ENCODE data around the gene SCLY. TPM values are rescaled to one million over a fixed set of nuclear protein-coding genes. Genes with fewer than 3 reads are reported as not detected.
A peak's percentile ranks its signal among the peaks of the same experiment; 100 is the strongest.
"Not testable (repeated sequence)": the region's sequence is repeated elsewhere in the genome, so short reads cannot be mapped to it uniquely, and the experiment has no call there.

Gene SCLY
- total RNA-seq, 1 donor from 2014 or later: 21.5 TPM

DNA sequence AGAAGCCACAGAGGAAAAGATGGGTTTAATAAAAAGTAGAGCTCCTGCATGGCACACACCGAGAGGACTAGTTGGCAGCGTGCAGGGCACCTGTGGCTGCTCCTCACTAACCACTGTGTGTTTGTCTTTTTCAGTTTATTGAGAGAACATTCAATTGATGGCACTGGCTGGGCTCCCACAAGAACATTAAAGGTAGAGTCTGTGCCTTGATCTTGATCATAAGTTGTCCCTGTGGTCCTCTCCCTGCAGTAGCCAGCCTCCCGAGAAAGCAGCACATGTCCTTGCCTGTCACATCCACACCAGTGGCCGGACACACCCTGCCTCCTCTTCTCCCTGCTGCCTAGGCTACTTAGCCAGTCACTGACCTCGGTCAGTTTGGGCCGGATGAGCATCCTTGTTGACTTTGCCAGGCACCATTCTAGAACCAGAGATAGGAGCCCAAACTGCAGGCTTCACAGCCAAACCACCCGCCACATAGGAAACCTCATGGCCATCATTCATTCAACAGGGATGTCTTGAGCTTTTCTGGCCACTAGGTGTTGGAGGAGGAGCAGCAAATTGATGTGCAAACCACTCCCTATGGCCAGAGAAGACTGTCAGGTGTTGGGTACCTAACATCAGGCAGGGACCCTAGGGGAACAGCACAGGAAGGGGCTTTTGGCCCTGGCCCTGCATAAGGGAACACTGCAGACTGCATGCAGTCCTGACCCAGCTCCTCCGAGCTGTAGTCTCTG is 30.2 kb upstream of the SCLY start:
- no peak overlapping the region for H3K27ac Mint-ChIP-seq
- no peaks in the 10 kb centered on the region for H3K27me3 Mint-ChIP-seq (ENCODE audit: low read depth)
- H3K9me3 Mint-ChIP-seq: no peaks in the 10 kb centered on the region
- no peaks in the 10 kb centered on the region for H3K4me1 Mint-ChIP-seq
- H3K36me3 Mint-ChIP-seq: peaks cover 30% of the 10 kb centered on the region
- no peak overlapping the region for H3K4me3 Mint-ChIP-seq
- TF ChIP-seq, protein P1, sequence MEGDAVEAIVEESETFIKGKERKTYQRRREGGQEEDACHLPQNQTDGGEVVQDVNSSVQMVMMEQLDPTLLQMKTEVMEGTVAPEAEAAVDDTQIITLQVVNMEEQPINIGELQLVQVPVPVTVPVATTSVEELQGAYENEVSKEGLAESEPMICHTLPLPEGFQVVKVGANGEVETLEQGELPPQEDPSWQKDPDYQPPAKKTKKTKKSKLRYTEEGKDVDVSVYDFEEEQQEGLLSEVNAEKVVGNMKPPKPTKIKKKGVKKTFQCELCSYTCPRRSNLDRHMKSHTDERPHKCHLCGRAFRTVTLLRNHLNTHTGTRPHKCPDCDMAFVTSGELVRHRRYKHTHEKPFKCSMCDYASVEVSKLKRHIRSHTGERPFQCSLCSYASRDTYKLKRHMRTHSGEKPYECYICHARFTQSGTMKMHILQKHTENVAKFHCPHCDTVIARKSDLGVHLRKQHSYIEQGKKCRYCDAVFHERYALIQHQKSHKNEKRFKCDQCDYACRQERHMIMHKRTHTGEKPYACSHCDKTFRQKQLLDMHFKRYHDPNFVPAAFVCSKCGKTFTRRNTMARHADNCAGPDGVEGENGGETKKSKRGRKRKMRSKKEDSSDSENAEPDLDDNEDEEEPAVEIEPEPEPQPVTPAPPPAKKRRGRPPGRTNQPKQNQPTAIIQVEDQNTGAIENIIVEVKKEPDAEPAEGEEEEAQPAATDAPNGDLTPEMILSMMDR (IDR thresholded peaks at IDR 0.05; ENCODE audit: unreplicated experiment): no peak
- DNase-seq (ENCODE audit: low spot score in 2 of 2, unreplicated experiment in 2 of 2): peak in 1 of 2 experiments; percentile 21

DNA sequence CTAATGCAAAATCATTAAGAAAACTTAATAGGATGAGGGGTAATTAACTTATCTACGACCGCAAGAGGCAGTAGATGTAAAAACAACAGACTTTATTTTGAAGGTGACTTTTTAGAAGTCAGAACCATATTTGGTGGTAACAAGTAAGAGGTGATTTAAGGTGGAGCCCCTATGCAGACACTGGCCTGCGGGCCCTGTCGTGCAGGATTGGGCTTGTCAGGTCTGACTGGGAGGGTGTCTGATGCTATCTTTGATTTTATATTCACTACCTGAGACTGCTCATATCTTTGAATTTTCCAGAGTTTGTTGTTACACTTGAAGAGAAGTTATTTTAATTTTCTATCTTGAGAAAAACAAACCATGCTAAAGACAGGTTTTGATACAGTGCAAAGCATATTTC is 29.1 kb upstream of the SCLY start:
- Mint-ChIP-seq H3K27me3 (ENCODE audit: low read depth) (no peaks in the 10 kb centered on the region), H3K4me1 (no peaks in the 10 kb centered on the region), H3K36me3 (peaks cover 28% of the 10 kb centered on the region), H3K27ac (peak overlapping the region; percentile 31), H3K4me3 (no peak overlapping the region), H3K9me3 (no peaks in the 10 kb centered on the region)
- DNase-seq (ENCODE audit: low spot score in 2 of 2, unreplicated experiment in 2 of 2): peak in 1 of 2 experiments; percentile 34
- TF ChIP-seq, protein P1 (IDR thresholded peaks at IDR 0.05; ENCODE audit: unreplicated experiment): no peak

DNA sequence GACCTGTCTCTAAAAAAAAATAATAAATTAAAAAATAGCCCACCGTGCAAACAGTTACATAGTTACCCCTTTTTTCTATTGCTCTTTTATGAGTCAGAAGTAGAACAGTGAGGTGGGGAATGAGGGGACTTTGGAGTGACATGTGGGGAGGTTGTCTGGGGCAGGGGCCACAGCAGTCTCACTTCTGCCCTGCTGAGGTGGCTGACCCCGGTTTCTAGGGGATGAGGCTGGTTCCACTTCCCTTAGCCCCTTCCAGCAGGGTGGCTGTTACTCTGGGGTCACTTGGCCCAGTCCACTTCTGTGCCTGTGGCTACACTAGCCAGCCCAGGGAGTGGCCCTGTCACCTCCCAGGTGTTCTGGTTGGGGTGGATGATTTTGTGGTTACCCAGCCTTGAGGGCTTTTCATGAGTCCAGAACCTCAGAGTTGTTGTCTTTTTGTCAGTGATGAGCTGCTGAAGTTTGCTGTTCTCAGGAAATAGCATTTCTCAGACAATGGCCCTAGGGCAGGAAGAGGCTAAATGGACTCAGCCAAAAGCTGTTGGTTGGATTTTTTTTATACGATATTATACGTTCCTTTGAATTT is 28.0 kb upstream of the SCLY start:
- Mint-ChIP-seq H3K36me3 (peaks cover 26% of the 10 kb centered on the region), H3K27ac (no peak overlapping the region), H3K9me3 (no peaks in the 10 kb centered on the region), H3K4me1 (no peaks in the 10 kb centered on the region), H3K27me3 (ENCODE audit: low read depth) (no peaks in the 10 kb centered on the region), H3K4me3 (no peak overlapping the region)
- DNase-seq (ENCODE audit: low spot score in 2 of 2, unreplicated experiment in 2 of 2): peak in 1 of 2 experiments; percentile 26
- TF ChIP-seq, protein P1 (IDR thresholded peaks at IDR 0.05; ENCODE audit: unreplicated experiment): no peak

DNA sequence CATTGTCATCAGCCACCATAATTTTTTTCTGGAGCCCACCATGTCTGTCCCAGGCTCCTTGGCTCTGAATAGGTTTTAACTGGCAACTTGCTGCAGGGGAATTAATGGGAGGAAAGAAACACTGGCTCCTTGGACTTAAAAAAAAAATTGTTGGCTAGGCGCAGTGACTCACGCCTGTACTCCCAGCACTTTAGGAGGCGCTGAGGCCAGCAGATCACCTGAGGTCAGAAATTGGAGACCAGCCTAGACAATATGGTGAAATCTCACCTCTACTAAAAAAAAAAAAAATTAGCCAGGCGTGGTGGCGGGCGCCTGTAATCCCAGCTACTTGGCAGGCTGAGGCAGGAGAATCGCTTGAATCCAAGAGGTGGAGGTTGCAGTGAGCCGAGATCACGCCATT is 26.8 kb upstream of the SCLY start:
- peaks cover 30% of the 10 kb centered on the region for H3K36me3 Mint-ChIP-seq
- not testable (repeated sequence) for H3K4me1 Mint-ChIP-seq

DNA sequence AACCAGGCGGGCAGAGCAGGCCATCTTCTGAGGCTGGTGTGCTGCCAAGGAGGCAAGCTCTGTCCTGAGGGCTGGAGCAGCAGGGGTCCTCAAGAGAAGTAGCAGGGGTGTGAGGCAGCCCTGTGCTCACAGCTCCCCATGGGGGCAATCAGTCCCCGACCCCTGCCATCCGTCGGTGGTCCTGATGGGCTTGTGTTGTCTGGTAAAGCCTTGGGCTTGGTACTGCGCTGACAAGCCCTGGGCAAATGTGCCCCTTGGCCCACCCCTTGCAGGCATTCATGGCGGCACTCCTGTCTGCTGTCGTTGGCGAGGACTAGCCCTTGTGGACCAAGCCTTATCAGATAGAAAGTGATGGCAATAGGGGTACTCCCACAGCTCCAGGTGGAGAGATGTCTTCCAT is 22.6 kb upstream of the SCLY start:
- Mint-ChIP-seq H3K4me3 (no peak overlapping the region), H3K36me3 (peaks cover 36% of the 10 kb centered on the region), H3K4me1 (no peaks in the 10 kb centered on the region), H3K9me3 (no peaks in the 10 kb centered on the region), H3K27ac (no peak overlapping the region), H3K27me3 (ENCODE audit: low read depth) (no peaks in the 10 kb centered on the region)
- peak in 1 of 2 experiments; percentile 19 for DNase-seq (ENCODE audit: low spot score in 2 of 2, unreplicated experiment in 2 of 2)
- TF ChIP-seq, protein P1 (IDR thresholded peaks at IDR 0.05; ENCODE audit: unreplicated experiment): no peak

More for the DNA sequence above, 26.8 kb upstream of the SCLY start:
- not testable (repeated sequence) for H3K9me3 Mint-ChIP-seq; H3K4me3 Mint-ChIP-seq; H3K27me3 Mint-ChIP-seq (ENCODE audit: low read depth)
- peak in 1 of 2 experiments; percentile 6 for DNase-seq (ENCODE audit: low spot score in 2 of 2, unreplicated experiment in 2 of 2)
- H3K27ac Mint-ChIP-seq: peak overlapping the region; percentile 19

DNA sequence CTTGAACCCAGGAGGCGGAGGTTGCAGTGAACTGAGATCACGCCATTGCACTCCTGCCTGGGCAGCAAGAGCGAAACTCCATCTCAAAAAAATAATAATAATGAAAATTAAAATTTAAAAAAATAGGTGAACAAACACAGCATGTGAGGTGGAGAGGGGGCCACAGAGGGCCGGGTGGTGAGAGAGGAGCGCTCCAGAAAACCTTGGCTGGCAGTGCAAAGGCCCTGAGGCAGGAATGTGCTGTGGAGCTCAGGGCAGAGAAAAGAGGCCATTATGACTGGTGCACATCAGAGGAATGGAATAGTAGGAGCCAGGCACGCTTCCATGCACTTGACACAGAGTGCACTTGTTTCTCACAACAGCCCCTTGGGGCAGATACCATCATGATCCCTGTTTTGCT is 21.6 kb upstream of the SCLY start:
- no peaks in the 10 kb centered on the region for H3K27me3 Mint-ChIP-seq (ENCODE audit: low read depth)
- no peak overlapping the region for H3K27ac Mint-ChIP-seq
- H3K36me3 Mint-ChIP-seq: peaks cover 36% of the 10 kb centered on the region
- DNase-seq (ENCODE audit: low spot score in 2 of 2, unreplicated experiment in 2 of 2): peak in 1 of 2 experiments; percentile 9
- H3K9me3 Mint-ChIP-seq: no peaks in the 10 kb centered on the region
- H3K4me1 Mint-ChIP-seq: no peaks in the 10 kb centered on the region
- TF ChIP-seq, protein P1 (IDR thresholded peaks at IDR 0.05; ENCODE audit: unreplicated experiment): no peak
- no peak overlapping the region for H3K4me3 Mint-ChIP-seq

Measured in mesothelial cell of epicardium (in vitro differentiated cells).